ENCODE results near the gene HPS5. TPM values are rescaled to one million over a fixed set of nuclear protein-coding genes. Genes with fewer than 3 reads are reported as not detected.

The HPS5 gene
- total and polyA plus RNA-seq, 2 of the 4 experiments (the other 2 are of a cell fraction), result 7.9 to 28.3 TPM

DNA sequence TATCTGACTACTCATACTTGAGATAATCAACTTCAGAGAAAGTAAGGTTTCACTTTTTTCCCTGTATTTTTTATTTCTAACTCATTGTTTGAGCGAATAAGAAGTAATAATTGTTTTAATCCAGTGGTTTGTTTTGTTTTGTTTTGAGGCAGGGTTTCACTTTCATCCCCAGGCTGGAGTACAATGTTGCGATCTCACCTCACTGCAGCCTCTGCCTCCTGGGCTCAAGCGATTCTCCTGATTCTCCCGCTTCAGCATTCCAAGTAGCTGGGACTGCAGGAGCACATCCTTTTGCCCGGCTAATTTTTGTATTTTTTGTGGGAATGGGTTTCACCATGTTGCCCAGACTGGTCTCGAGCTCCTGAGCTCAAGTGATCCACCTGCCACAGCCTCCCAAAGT lies 9.0 kb upstream of the HPS5 start:
- H3K14ac ChIP-seq (replicated peaks; ENCODE audit: low read depth, low read length), result no peak overlapping the region
- WGBS, 2 experiments (ENCODE audit: extremely low coverage in 2 of 2, insufficient read length in 1 of 2), result no CpG with 5 or more reads among the region's 6 CpGs
- H2BK20ac ChIP-seq (ENCODE audit: low read depth, low read length), result no peak overlapping the region
- H2BK5ac ChIP-seq (ENCODE audit: low read depth, low read length, poor library complexity, severe bottlenecking), result no peak overlapping the region
- ATAC-seq (ENCODE audit: low read depth) (no peak), DNase-seq (no peak)
- H3K9ac ChIP-seq (ENCODE audit: low read depth, low read length), result no peak overlapping the region
- intact Hi-C loops (cut with micrococcal nuclease), result no loop called here
- in situ Hi-C loops (cut with MboI; ENCODE audit: low sequenced_read_pairs), result no loop called here
- no peak overlapping the region for H3K56ac ChIP-seq (ENCODE audit: extremely low read depth, insufficient read depth, low read length)
- POLR2A ChIA-PET (ENCODE audit: unreplicated experiment), result no interaction called here
- no peak overlapping the region for H3K23ac ChIP-seq (ENCODE audit: low read depth, low read length)
- H4K91ac ChIP-seq (ENCODE audit: insufficient read depth, low read depth, low read length), result no peak overlapping the region
- H3K79me1 ChIP-seq (ENCODE audit: low read depth in 1 of 2, low read length in 2 of 2), result peaks cover 31 to 43% of the 10 kb centered on the region in 2 experiments
- H4K20me1 ChIP-seq (ENCODE audit: insufficient read depth, low read length), result peaks cover 13% of the 10 kb centered on the region; the same call in 1 of the 2 replicates
- no peak overlapping the region for H2AK9ac ChIP-seq (replicated peaks; ENCODE audit: low read depth, low read length, poor library complexity)
- peaks cover 32% of the 10 kb centered on the region for H3K36me3 ChIP-seq (ENCODE audit: control insufficient read depth, insufficient read depth, low read length)
- H3K4me2 ChIP-seq (ENCODE audit: low read depth, low read length), result no peak overlapping the region
- CTCF ChIA-PET, result interaction anchor here (0.7 kb wide), 1 partner anchor 87 kb away, joined by 3 read pairs; no protein-coding TSS in a partner anchor
- no peak overlapping the region for H2AFZ ChIP-seq (replicated peaks; ENCODE audit: low read length, poor library complexity)
- no peaks in the 10 kb centered on the region for H3K4me1 ChIP-seq (ENCODE audit: control insufficient read depth, insufficient read depth, low read length)
- H3K9me1 ChIP-seq (ENCODE audit: insufficient read depth, low read length), result no peaks in the 10 kb centered on the region
- dilution Hi-C loops (cut with HindIII; ENCODE audit: low sequenced_read_pairs, unreplicated experiment), result no loop called here
- H2BK120ac ChIP-seq (ENCODE audit: low read depth, low read length), result no peak overlapping the region
- no peaks in the 10 kb centered on the region for H3K9me3 ChIP-seq (ENCODE audit: control insufficient read depth, insufficient read depth, low read length)
- no peak overlapping the region for H3K27ac ChIP-seq (ENCODE audit: insufficient read depth, low read length)
- no peak overlapping the region for H4K8ac ChIP-seq (ENCODE audit: low read depth in 2 of 2, low read length in 2 of 2)
- no peaks in the 10 kb centered on the region for H3K27me3 ChIP-seq (ENCODE audit: control insufficient read depth, insufficient read depth, low read length)
- no peak for TF ChIP-seq CEBPB (IDR thresholded peaks at IDR 0.05; ENCODE audit: low read depth, low read length)
- TF ChIP-seq BHLHE40 (IDR thresholded peaks at IDR 0.05; ENCODE audit: low read depth, low read length), result no peak
- TF ChIP-seq, protein P1, sequence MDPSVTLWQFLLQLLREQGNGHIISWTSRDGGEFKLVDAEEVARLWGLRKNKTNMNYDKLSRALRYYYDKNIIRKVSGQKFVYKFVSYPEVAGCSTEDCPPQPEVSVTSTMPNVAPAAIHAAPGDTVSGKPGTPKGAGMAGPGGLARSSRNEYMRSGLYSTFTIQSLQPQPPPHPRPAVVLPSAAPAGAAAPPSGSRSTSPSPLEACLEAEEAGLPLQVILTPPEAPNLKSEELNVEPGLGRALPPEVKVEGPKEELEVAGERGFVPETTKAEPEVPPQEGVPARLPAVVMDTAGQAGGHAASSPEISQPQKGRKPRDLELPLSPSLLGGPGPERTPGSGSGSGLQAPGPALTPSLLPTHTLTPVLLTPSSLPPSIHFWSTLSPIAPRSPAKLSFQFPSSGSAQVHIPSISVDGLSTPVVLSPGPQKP (IDR thresholded peaks at IDR 0.05; ENCODE audit: borderline replicate concordance, low read depth, low read length), result no peak
- no peak for TF ChIP-seq RCOR1 (IDR thresholded peaks at IDR 0.05; ENCODE audit: insufficient replicate concordance, low read length)
- TF ChIP-seq, protein P2, sequence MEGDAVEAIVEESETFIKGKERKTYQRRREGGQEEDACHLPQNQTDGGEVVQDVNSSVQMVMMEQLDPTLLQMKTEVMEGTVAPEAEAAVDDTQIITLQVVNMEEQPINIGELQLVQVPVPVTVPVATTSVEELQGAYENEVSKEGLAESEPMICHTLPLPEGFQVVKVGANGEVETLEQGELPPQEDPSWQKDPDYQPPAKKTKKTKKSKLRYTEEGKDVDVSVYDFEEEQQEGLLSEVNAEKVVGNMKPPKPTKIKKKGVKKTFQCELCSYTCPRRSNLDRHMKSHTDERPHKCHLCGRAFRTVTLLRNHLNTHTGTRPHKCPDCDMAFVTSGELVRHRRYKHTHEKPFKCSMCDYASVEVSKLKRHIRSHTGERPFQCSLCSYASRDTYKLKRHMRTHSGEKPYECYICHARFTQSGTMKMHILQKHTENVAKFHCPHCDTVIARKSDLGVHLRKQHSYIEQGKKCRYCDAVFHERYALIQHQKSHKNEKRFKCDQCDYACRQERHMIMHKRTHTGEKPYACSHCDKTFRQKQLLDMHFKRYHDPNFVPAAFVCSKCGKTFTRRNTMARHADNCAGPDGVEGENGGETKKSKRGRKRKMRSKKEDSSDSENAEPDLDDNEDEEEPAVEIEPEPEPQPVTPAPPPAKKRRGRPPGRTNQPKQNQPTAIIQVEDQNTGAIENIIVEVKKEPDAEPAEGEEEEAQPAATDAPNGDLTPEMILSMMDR (conservative IDR thresholded peaks at IDR 0.05; ENCODE audit: low read depth, low read length), result no peak
- TF ChIP-seq POLR2A (IDR thresholded peaks at IDR 0.05; ENCODE audit: low read depth, low read length), result no peak
- TF ChIP-seq CHD1 (IDR thresholded peaks at IDR 0.05; ENCODE audit: low read depth, low read length), result no peak
- no peak for TF ChIP-seq RAD21 (IDR thresholded peaks at IDR 0.05; ENCODE audit: low read length)
- no peak for TF ChIP-seq FOS (IDR thresholded peaks at IDR 0.05; ENCODE audit: low read depth, low read length)
- no peak for TF ChIP-seq MAZ (IDR thresholded peaks at IDR 0.05; ENCODE audit: borderline replicate concordance, low read depth, low read length)
- TF ChIP-seq NFE2L2 (IDR thresholded peaks at IDR 0.05; ENCODE audit: low read depth, low read length), result no peak
- TF ChIP-seq RFX5 (IDR thresholded peaks at IDR 0.05; ENCODE audit: low read depth, low read length), result no peak
- no peak for TF ChIP-seq SMC3 (IDR thresholded peaks at IDR 0.05; ENCODE audit: low read depth, low read length)
- TF ChIP-seq MXI1 (IDR thresholded peaks at IDR 0.05; ENCODE audit: borderline replicate concordance, low read depth, low read length), result no peak
- TF ChIP-seq, protein P3, sequence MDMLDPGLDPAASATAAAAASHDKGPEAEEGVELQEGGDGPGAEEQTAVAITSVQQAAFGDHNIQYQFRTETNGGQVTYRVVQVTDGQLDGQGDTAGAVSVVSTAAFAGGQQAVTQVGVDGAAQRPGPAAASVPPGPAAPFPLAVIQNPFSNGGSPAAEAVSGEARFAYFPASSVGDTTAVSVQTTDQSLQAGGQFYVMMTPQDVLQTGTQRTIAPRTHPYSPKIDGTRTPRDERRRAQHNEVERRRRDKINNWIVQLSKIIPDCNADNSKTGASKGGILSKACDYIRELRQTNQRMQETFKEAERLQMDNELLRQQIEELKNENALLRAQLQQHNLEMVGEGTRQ (IDR thresholded peaks at IDR 0.05; ENCODE audit: low read depth, low read length), result no peak
- TF ChIP-seq MAFK (IDR thresholded peaks at IDR 0.05; ENCODE audit: low read depth, low read length), result no peak
- no peak overlapping the region for H4K5ac ChIP-seq (ENCODE audit: low read depth, low read length)
- no TSS peak for BruUV-seq (replicated peaks)
- no peak overlapping the region for H2BK15ac ChIP-seq (ENCODE audit: low read depth, low read length)
- no peak overlapping the region for H3K18ac ChIP-seq (ENCODE audit: low read depth, low read length)
- no peak overlapping the region for H3K4ac ChIP-seq (ENCODE audit: low read depth, low read length)
- no peak overlapping the region for H2AK5ac ChIP-seq (ENCODE audit: low read depth, low read length)
- H3K4me3 ChIP-seq (ENCODE audit: insufficient read depth, low read depth, low read length), result no peak overlapping the region
